ENCODE measurements around the gene FAM153A.
"Not testable (repeated sequence)": the region's sequence is repeated elsewhere in the genome, so short reads cannot be mapped to it uniquely, and the experiment has no call there.

- TF ChIP-seq, protein P1, sequence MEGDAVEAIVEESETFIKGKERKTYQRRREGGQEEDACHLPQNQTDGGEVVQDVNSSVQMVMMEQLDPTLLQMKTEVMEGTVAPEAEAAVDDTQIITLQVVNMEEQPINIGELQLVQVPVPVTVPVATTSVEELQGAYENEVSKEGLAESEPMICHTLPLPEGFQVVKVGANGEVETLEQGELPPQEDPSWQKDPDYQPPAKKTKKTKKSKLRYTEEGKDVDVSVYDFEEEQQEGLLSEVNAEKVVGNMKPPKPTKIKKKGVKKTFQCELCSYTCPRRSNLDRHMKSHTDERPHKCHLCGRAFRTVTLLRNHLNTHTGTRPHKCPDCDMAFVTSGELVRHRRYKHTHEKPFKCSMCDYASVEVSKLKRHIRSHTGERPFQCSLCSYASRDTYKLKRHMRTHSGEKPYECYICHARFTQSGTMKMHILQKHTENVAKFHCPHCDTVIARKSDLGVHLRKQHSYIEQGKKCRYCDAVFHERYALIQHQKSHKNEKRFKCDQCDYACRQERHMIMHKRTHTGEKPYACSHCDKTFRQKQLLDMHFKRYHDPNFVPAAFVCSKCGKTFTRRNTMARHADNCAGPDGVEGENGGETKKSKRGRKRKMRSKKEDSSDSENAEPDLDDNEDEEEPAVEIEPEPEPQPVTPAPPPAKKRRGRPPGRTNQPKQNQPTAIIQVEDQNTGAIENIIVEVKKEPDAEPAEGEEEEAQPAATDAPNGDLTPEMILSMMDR (conservative IDR thresholded peaks at IDR 0.05; ENCODE audit: low read length), result not testable (repeated sequence)
- not testable (repeated sequence) for TF ChIP-seq EZH2phosphoT487 (IDR thresholded peaks at IDR 0.05; ENCODE audit: borderline replicate concordance)
Measured at GRCh38 chr5:177822489-177822888, 39.8 kb upstream of the FAM153A start.
